OCI-LY7 (cell line): ENCODE measurements around the gene SIGLEC7. TPM values are rescaled to one million over a fixed set of nuclear protein-coding genes. Genes with fewer than 3 reads are reported as not detected.

Experiments
- BruUV-seq: library from RNA; stranded (reverse); fragments of 400-500 nt; replicated peaks from 2 replicates; lab custom pipeline; 2021; lab: Mats Ljungman, UMichigan
- CTCF ChIA-PET: fragments of 300-600 bp; sonication (Branson Sonifier 250); formaldehyde crosslinking; loops from one replicate; lab custom pipeline; 2022; ENCODE audit warnings: antibody characterized with exemption; ENCODE audit not compliant: unreplicated experiment; lab: Charles Lee
- POLR2A ChIA-PET: fragments of 300-600 bp; sonication (Branson Sonifier 250); formaldehyde crosslinking; loops from one replicate; lab custom pipeline; 2022; ENCODE audit warnings: antibody characterized with exemption; lab: Charles Lee
- DNase-seq: peaks from one replicate; pipeline ENCODE4 v3.0.0-alpha.2; 2015; ENCODE audit warnings: low spot score
- H2AFZ ChIP-seq: fragments of 200-600 bp; sonication (generic), shearing (Covaris generic); 2 replicates; pipeline ENCODE4 v1.6.1; 2014; ENCODE audit warnings: mild to moderate bottlenecking, antibody characterized with exemption, low read length, moderate library complexity
- H3K27ac ChIP-seq: fragments of 200-600 bp; sonication (generic); 2 replicates; pipeline ENCODE4 v1.5.1; 2014; ENCODE audit warnings: mixed run types, low read depth, mild to moderate bottlenecking, moderate library complexity, low read length, inconsistent platforms; ENCODE audit not compliant: poor library complexity, severe bottlenecking
- H3K36me3 ChIP-seq: fragments of 200-600 bp; sonication (generic); 2 replicates; pipeline ENCODE4 v1.6.1; 2014; ENCODE audit warnings: mild to moderate bottlenecking, antibody characterized with exemption, low read length, moderate library complexity, mixed read lengths; ENCODE audit not compliant: insufficient read depth
- H3K4me1 ChIP-seq: fragments of 200-600 bp; sonication (generic); 2 replicates; pipeline ENCODE4 v1.5.1; 2014; ENCODE audit warnings: mild to moderate bottlenecking, low read length; ENCODE audit not compliant: insufficient read depth, poor library complexity, severe bottlenecking
- H3K4me2 ChIP-seq: fragments of 200-600 bp; sonication (generic); 2 replicates; pipeline ENCODE4 v1.6.1; 2014; ENCODE audit warnings: mild to moderate bottlenecking, low read length
- H3K4me3 ChIP-seq: fragments of 200-600 bp; sonication (generic); 2 replicates; pipeline ENCODE4 v1.5.1; 2014; ENCODE audit warnings: mild to moderate bottlenecking, low read depth, low read length; ENCODE audit not compliant: poor library complexity, severe bottlenecking
- H3K79me2 ChIP-seq: fragments of 200-600 bp; sonication (generic); 2 replicates; pipeline ENCODE4 v1.6.1; 2016; ENCODE audit warnings: low read depth, mild to moderate bottlenecking, low read length, moderate library complexity, mixed read lengths; ENCODE audit not compliant: insufficient read depth
- H3K9me2 ChIP-seq: fragments of 200-600 bp; sonication (generic); 2 replicates; pipeline ENCODE4 v1.6.1; 2016; ENCODE audit warnings: mild to moderate bottlenecking, low read length, mixed read lengths; ENCODE audit not compliant: insufficient read depth
- H3K9me3 ChIP-seq: fragments of 200-600 bp; sonication (generic); 2 replicates; pipeline ENCODE4 v1.6.1; 2014; ENCODE audit warnings: mild to moderate bottlenecking, mixed run types, low read length, mixed read lengths
- H4K20me1 ChIP-seq: fragments of 200-600 bp; sonication (generic); 2 replicates; pipeline ENCODE4 v1.6.1; 2014; ENCODE audit warnings: mild to moderate bottlenecking, antibody characterized with exemption, low read length, moderate library complexity, mixed read lengths; ENCODE audit not compliant: insufficient read depth
- EZH2phosphoT487 ChIP-seq: fragments of 200-600 bp; sonication (generic); IDR thresholded peaks from 2 replicates; pipeline ENCODE4 v1.6.1; 2018; ENCODE audit warnings: low read depth, borderline replicate concordance, mild to moderate bottlenecking, mixed run types, antibody characterized with exemption, low read length, moderate library complexity, mixed read lengths
- intact Hi-C: fragments of 100-400 bp; cut with micrococcal nuclease; formaldehyde crosslinking; loops from one replicate; pipeline ENCODE4 v1.10.0; 2022; ENCODE audit not compliant: unreplicated experiment
- total RNA-seq, 2 experiments: library from RNA; depleted of rRNA in 1 of 2; stranded (reverse); fragments of >200 nt in 1 of 2; shearing (Covaris generic) in 1 of 2; gene quantifications; 2 replicates each; pipeline ENCODE4 v1.2.3, GENCODE V29; 2014 to 2022
- TF ChIP-seq, protein P1 (sequence below): fragments of 200-600 bp; sonication (generic); conservative IDR thresholded peaks from 2 replicates; pipeline ENCODE4 v1.5.1; 2014; ENCODE audit warnings: mild to moderate bottlenecking, antibody characterized with exemption, low read length, moderate library complexity, mixed read lengths

The SIGLEC7 gene
- total RNA-seq, 2 experiments from 2014 or later: not detected

- H3K9me2 ChIP-seq: no peaks in the 10 kb centered on the region
- no peak overlapping the region for H3K27ac ChIP-seq
- TF ChIP-seq, protein P1, sequence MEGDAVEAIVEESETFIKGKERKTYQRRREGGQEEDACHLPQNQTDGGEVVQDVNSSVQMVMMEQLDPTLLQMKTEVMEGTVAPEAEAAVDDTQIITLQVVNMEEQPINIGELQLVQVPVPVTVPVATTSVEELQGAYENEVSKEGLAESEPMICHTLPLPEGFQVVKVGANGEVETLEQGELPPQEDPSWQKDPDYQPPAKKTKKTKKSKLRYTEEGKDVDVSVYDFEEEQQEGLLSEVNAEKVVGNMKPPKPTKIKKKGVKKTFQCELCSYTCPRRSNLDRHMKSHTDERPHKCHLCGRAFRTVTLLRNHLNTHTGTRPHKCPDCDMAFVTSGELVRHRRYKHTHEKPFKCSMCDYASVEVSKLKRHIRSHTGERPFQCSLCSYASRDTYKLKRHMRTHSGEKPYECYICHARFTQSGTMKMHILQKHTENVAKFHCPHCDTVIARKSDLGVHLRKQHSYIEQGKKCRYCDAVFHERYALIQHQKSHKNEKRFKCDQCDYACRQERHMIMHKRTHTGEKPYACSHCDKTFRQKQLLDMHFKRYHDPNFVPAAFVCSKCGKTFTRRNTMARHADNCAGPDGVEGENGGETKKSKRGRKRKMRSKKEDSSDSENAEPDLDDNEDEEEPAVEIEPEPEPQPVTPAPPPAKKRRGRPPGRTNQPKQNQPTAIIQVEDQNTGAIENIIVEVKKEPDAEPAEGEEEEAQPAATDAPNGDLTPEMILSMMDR: no peak
- DNase-seq: no peak
- intact Hi-C loops: no loop called here
- no peak overlapping the region for H3K4me3 ChIP-seq
- no peak overlapping the region for H2AFZ ChIP-seq
- H3K4me1 ChIP-seq: peaks cover 11% of the 10 kb centered on the region
- ChIA-PET POLR2A (no interaction called here), CTCF (no interaction called here)
- H4K20me1 ChIP-seq: no peaks in the 10 kb centered on the region
- no peaks in the 10 kb centered on the region for H3K9me3 ChIP-seq
- BruUV-seq: no TSS peak
- H3K4me2 ChIP-seq: no peak overlapping the region
- H3K36me3 ChIP-seq: no peaks in the 10 kb centered on the region
- H3K79me2 ChIP-seq: no peaks in the 10 kb centered on the region
Observed at GRCh38 chr19:51131780-51132680, 10.1 kb upstream of the SIGLEC7 start.

DNA sequence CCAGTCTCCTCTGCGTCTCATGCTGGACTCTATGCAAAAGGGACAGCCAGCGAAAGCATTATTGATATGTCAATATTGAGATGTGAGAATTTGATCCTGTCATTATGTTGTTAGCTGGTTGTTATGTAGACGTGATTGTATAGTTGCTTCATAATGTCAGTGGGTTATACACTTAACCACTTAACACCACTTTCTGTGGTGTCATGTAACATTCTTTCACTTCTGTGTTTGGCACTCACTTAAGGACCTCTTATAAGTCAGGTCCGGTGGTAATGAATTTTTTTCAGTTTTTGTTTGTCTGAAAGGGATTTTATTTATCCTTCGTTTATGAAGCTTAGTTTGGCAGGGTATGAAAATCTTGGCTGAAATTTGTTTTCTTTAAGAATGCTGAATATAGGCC lies 7.1 kb upstream of the SIGLEC7 start:
- intact Hi-C loops: no loop called here
- H3K4me3 ChIP-seq: no peak overlapping the region
- H3K4me1 ChIP-seq: no peaks in the 10 kb centered on the region
- no TSS peak for BruUV-seq
- no peaks in the 10 kb centered on the region for H4K20me1 ChIP-seq
- H3K36me3 ChIP-seq: no peaks in the 10 kb centered on the region
- ChIA-PET CTCF (no interaction called here), POLR2A (no interaction called here)
- no peaks in the 10 kb centered on the region for H3K9me3 ChIP-seq
- H2AFZ ChIP-seq: no peak overlapping the region
- no peak overlapping the region for H3K4me2 ChIP-seq
- TF ChIP-seq EZH2phosphoT487: no peak
- TF ChIP-seq, protein P1: no peak
- H3K79me2 ChIP-seq: no peaks in the 10 kb centered on the region
- DNase-seq: no peak
- no peak overlapping the region for H3K27ac ChIP-seq
- no peaks in the 10 kb centered on the region for H3K9me2 ChIP-seq
